HEK293T (cell line): ENCODE data around the gene PACS2.

Source experiments
- CTCF ChIA-PET: fragments of 350-600 bp; formaldehyde crosslinking; extraction: SDS; loops from one replicate; lab custom pipeline; 2021; ENCODE audit warnings: antibody characterized with exemption, inconsistent platforms; lab: Yijun Ruan, JAX
- POLR2A ChIA-PET: fragments of 350-600 bp; formaldehyde crosslinking; extraction: SDS; loops from one replicate; lab custom pipeline; 2020; ENCODE audit warnings: antibody characterized with exemption, inconsistent platforms; lab: Yijun Ruan, JAX
- DNase-seq: peaks from one replicate; pipeline ENCODE4 v3.0.0; 2012; ENCODE audit warnings: mixed read lengths; ENCODE audit errors: extremely low spot score
- ARNT ChIP-seq: fragments of 450-650 bp; IDR thresholded peaks from 2 replicates; pipeline ENCODE4 v1.6.1; 2017; ENCODE audit warnings: mild to moderate bottlenecking
- BHLHE40 ChIP-seq: fragments of 450-650 bp; IDR thresholded peaks from 2 replicates; pipeline ENCODE4 v1.6.1; 2016; ENCODE audit warnings: mild to moderate bottlenecking, moderate library complexity, borderline replicate concordance
- CTBP1 ChIP-seq: fragments of 450-650 bp; IDR thresholded peaks from 2 replicates; pipeline ENCODE4 v1.6.1; 2016; ENCODE audit warnings: borderline replicate concordance
- ELF4 ChIP-seq: fragments of 450-650 bp; IDR thresholded peaks from 2 replicates; pipeline ENCODE4 v1.6.1; 2017; ENCODE audit warnings: antibody characterized with exemption
- FOXA1 ChIP-seq: fragments of 450-650 bp; IDR thresholded peaks from 2 replicates; pipeline ENCODE4 v1.6.1; 2016; ENCODE audit warnings: mild to moderate bottlenecking
- FOXK2 ChIP-seq: fragments of 450-650 bp; IDR thresholded peaks from 2 replicates; pipeline ENCODE4 v1.6.1; 2016; ENCODE audit warnings: mild to moderate bottlenecking
- FOXM1 ChIP-seq: fragments of 450-650 bp; IDR thresholded peaks from 2 replicates; pipeline ENCODE4 v1.6.1; 2017; ENCODE audit warnings: mild to moderate bottlenecking, borderline replicate concordance
- HDGF ChIP-seq: fragments of 450-650 bp; IDR thresholded peaks from 2 replicates; pipeline ENCODE4 v1.6.1; 2017; ENCODE audit warnings: antibody characterized with exemption, borderline replicate concordance
- L3MBTL2 ChIP-seq: fragments of 450-650 bp; conservative IDR thresholded peaks from 2 replicates; pipeline ENCODE4 v1.6.1; 2016; ENCODE audit warnings: mild to moderate bottlenecking
- LEF1 ChIP-seq: fragments of 450-650 bp; IDR thresholded peaks from 2 replicates; pipeline ENCODE4 v1.6.1; 2017; ENCODE audit warnings: mild to moderate bottlenecking, borderline replicate concordance
- NFRKB ChIP-seq: fragments of 450-650 bp; IDR thresholded peaks from 2 replicates; pipeline ENCODE4 v1.6.1; 2016; ENCODE audit warnings: mild to moderate bottlenecking, moderate library complexity
- PKNOX1 ChIP-seq: fragments of 450-650 bp; IDR thresholded peaks from 2 replicates; pipeline ENCODE4 v1.6.1; 2016
- SP1 ChIP-seq: fragments of 450-650 bp; IDR thresholded peaks from 2 replicates; pipeline ENCODE4 v1.6.1; 2017
- SUZ12 ChIP-seq: fragments of 450-650 bp; IDR thresholded peaks from 2 replicates; pipeline ENCODE4 v1.6.1; 2016; ENCODE audit warnings: mild to moderate bottlenecking
- TARDBP ChIP-seq: fragments of 450-650 bp; IDR thresholded peaks from 2 replicates; pipeline ENCODE4 v1.6.1; 2016
- ZNF384 ChIP-seq: fragments of 450-650 bp; IDR thresholded peaks from 2 replicates; pipeline ENCODE4 v1.6.1; 2016

The PACS2 gene

GRCh38 chr14:105440554-105440900 is 126.0 kb downstream of the PACS2 start:
- DNase-seq: no peak
- TF ChIP-seq ZNF384 (no peak), ARNT (no peak), FOXM1 (no peak), CTBP1 (no peak), L3MBTL2 (no peak), FOXK2 (no peak), FOXA1 (no peak)
- ChIA-PET CTCF (no interaction called here), POLR2A (no interaction called here)

- no peak for TF ChIP-seq PKNOX1
- DNase-seq: no peak
- CTCF ChIA-PET: no interaction called here
- POLR2A ChIA-PET: no interaction called here
These were observed 126.4 kb downstream of the PACS2 start for GRCh38 chr14:105440992-105441391.

GRCh38 chr14:105442125-105442524 is 127.6 kb downstream of the PACS2 start:
- no peak for DNase-seq
- no peak for TF ChIP-seq ELF4
- no peak for TF ChIP-seq FOXK2
- TF ChIP-seq FOXA1: no peak
- TF ChIP-seq BHLHE40: no peak
- ChIA-PET CTCF (no interaction called here), POLR2A (no interaction called here)

GRCh38 chr14:105442834-105443233 is 128.3 kb downstream of the PACS2 start:
- ChIA-PET POLR2A (no interaction called here), CTCF (no interaction called here)
- no peak for DNase-seq
- TF ChIP-seq BHLHE40 (no peak), NFRKB (no peak)

GRCh38 chr14:105444859-105445258 is 130.3 kb downstream of the PACS2 start:
- no peak for TF ChIP-seq HDGF
- TF ChIP-seq SUZ12: no peak
- no peak for TF ChIP-seq ARNT
- TF ChIP-seq FOXA1: no peak
- TF ChIP-seq NFRKB: no peak
- no peak for TF ChIP-seq FOXM1
- TF ChIP-seq PKNOX1: no peak
- no peak for TF ChIP-seq TARDBP
- no peak for TF ChIP-seq SP1
- TF ChIP-seq FOXK2: no peak
- TF ChIP-seq LEF1: no peak
- TF ChIP-seq CTBP1: no peak
- TF ChIP-seq BHLHE40: no peak
- TF ChIP-seq ZNF384: no peak
- no peak for TF ChIP-seq L3MBTL2
- DNase-seq: no peak
- POLR2A ChIA-PET: no interaction called here
- CTCF ChIA-PET: no interaction called here

- ChIA-PET CTCF (no interaction called here), POLR2A (no interaction called here)
- no peak for DNase-seq
- TF ChIP-seq ELF4 (no peak), FOXM1 (no peak), FOXA1 (no peak), BHLHE40 (no peak), CTBP1 (no peak)
These were observed 130.7 kb downstream of the PACS2 start for GRCh38 chr14:105445290-105445689.

GRCh38 chr14:105445901-105446845 is 131.6 kb downstream of the PACS2 start:
- POLR2A ChIA-PET: no interaction called here
- no peak for DNase-seq
- CTCF ChIA-PET: no interaction called here
- TF ChIP-seq ELF4 (no peak), SP1 (no peak), NFRKB (no peak), LEF1 (no peak), PKNOX1 (no peak), FOXK2 (no peak), CTBP1 (no peak)
